Stomach (tissue), 4 donors: ENCODE measurements around the gene FADS3.

Experiments used
- CTCF ChIP-seq, 7 experiments: fragments of 450-650 bp in 4 of 7; fragments of 200-600 bp in 3 of 7; sonication (generic) in 3 of 7; IDR thresholded peaks; one replicate each; pipeline ENCODE4 v1.5.1; 2016 to 2019; ENCODE audit warnings: antibody characterized with exemption in 7 of 7, control low read depth in 2 of 7, mild to moderate bottlenecking in 1 of 7
- EP300 ChIP-seq: sonication (generic); formaldehyde crosslinking; IDR thresholded peaks from one replicate; pipeline ENCODE4 v1.6.1; 2017; ENCODE audit warnings: antibody characterized with exemption
- POLR2AphosphoS5 ChIP-seq, 3 donors: sonication (generic); formaldehyde crosslinking; IDR thresholded peaks; one replicate each; pipeline ENCODE4 v1.6.1; 2016; ENCODE audit warnings: antibody characterized with exemption in 3 of 3

- no peak for TF ChIP-seq CTCF (IDR thresholded peaks at IDR 0.05)
- TF ChIP-seq POLR2AphosphoS5 (IDR thresholded peaks at IDR 0.05) = no peak
- TF ChIP-seq EP300 = no peak
Measured at GRCh38 chr11:61875698-61876097, 15.6 kb downstream of the FADS3 start.
